GM23338 (cell line): Measurements from ENCODE around the gene KMT2E. TPM values are rescaled to one million over a fixed set of nuclear protein-coding genes. Genes with fewer than 3 reads are reported as not detected.

Source experiments
- ATAC-seq: fragments of 200-7000 bp; cut with Tn5 transposase; 3 replicates; pipeline ENCODE4 v1.9.1; 2020
- DNase-seq: peaks from one replicate; pipeline ENCODE4 v3.0.0-alpha.2; 2015; ENCODE audit warnings: low spot score
- H2AFZ ChIP-seq: fragments of 200-600 bp; sonication (generic); 2 replicates; pipeline ENCODE4 v1.8.0; 2016; ENCODE audit warnings: antibody characterized with exemption, mild to moderate bottlenecking, moderate library complexity
- H3F3A ChIP-seq: fragments of 200-600 bp; sonication (generic); replicated peaks from 2 replicates; pipeline ENCODE4 v1.8.0; 2017; ENCODE audit warnings: antibody characterized with exemption, mixed run types, low read depth
- H3K27ac ChIP-seq: fragments of 200-600 bp; sonication (generic); 2 replicates; pipeline ENCODE4 v1.6.1; 2016; ENCODE audit warnings: low read depth
- H3K27me3 ChIP-seq: fragments of 200-600 bp; sonication (generic); 2 replicates; pipeline ENCODE4 v1.8.0; 2016; ENCODE audit warnings: mild to moderate bottlenecking, mixed run types, moderate library complexity; ENCODE audit not compliant: insufficient read depth
- H3K36me3 ChIP-seq: fragments of 200-600 bp; sonication (generic); 2 replicates; pipeline ENCODE4 v1.8.0; 2016; ENCODE audit warnings: mild to moderate bottlenecking; ENCODE audit not compliant: insufficient read depth
- H3K4me1 ChIP-seq: fragments of 200-600 bp; sonication (generic); 2 replicates; pipeline ENCODE4 v1.8.0; 2016; ENCODE audit warnings: mild to moderate bottlenecking, moderate library complexity; ENCODE audit not compliant: insufficient read depth
- H3K4me2 ChIP-seq: fragments of 200-600 bp; sonication (generic); 2 replicates; pipeline ENCODE4 v1.7.1; 2017; ENCODE audit warnings: mixed run types
- H3K4me3 ChIP-seq: fragments of 200-600 bp; sonication (generic); 2 replicates; pipeline ENCODE4 v1.6.1; 2016; ENCODE audit warnings: mixed run types
- H3K79me2 ChIP-seq: fragments of 200-600 bp; sonication (generic); replicated peaks from 2 replicates; pipeline ENCODE4 v1.8.0; 2017; ENCODE audit warnings: mild to moderate bottlenecking; ENCODE audit not compliant: insufficient read depth
- H3K9me2 ChIP-seq: fragments of 200-600 bp; sonication (generic); 2 replicates; pipeline ENCODE4 v1.8.0; 2017; ENCODE audit not compliant: insufficient read depth
- H4K20me1 ChIP-seq: fragments of 200-600 bp; sonication (generic); replicated peaks from 2 replicates; pipeline ENCODE4 v1.8.0; 2017; ENCODE audit warnings: mild to moderate bottlenecking; ENCODE audit not compliant: insufficient read depth
- H3K27ac Mint-ChIP-seq: 2 replicates; pipeline ENCODE4 v1.8.0; 2020; ENCODE audit warnings: inconsistent platforms, mild to moderate bottlenecking, moderate library complexity, mixed read lengths
- H3K27me3 Mint-ChIP-seq: 3 replicates; pipeline ENCODE4 v1.8.0; 2022; ENCODE audit warnings: low read depth, mild to moderate bottlenecking, moderate library complexity, mixed read lengths, inconsistent platforms; ENCODE audit not compliant: insufficient read depth, poor library complexity
- H3K36me3 Mint-ChIP-seq: 3 replicates; pipeline ENCODE4 v1.8.0; 2021; ENCODE audit warnings: low read depth, mild to moderate bottlenecking, inconsistent platforms, moderate library complexity, mixed read lengths
- H3K4me1 Mint-ChIP-seq: 3 replicates; pipeline ENCODE4 v1.8.0; 2020; ENCODE audit warnings: mild to moderate bottlenecking, inconsistent platforms, mixed read lengths
- H3K4me3 Mint-ChIP-seq: 3 replicates; pipeline ENCODE4 v1.8.0; 2021; ENCODE audit warnings: moderate library complexity, mild to moderate bottlenecking, inconsistent platforms, mixed read lengths
- H3K9me3 Mint-ChIP-seq: 3 replicates; pipeline ENCODE4 v1.8.0; 2020; ENCODE audit warnings: moderate library complexity, mild to moderate bottlenecking, inconsistent platforms, mixed read lengths
- CTCF ChIP-seq, 2 experiments: fragments of 200-600 bp in 1 of 2; sonication (generic) in 1 of 2; conservative IDR thresholded peaks; 2 replicates each; pipeline versions ENCODE4 v1.5.1 to v1.6.1; 2016 to 2017; ENCODE audit warnings: antibody characterized with exemption in 2 of 2, low read depth in 2 of 2, mild to moderate bottlenecking in 2 of 2, moderate library complexity in 1 of 2
- ETS1 ChIP-seq: IDR thresholded peaks from 2 replicates; pipeline ENCODE4 v1.6.1; 2016; ENCODE audit warnings: antibody characterized with exemption
- EZH2 ChIP-seq: fragments of 200-600 bp; sonication (generic); IDR thresholded peaks from one replicate; pipeline ENCODE4 v1.8.0; 2017; ENCODE audit warnings: antibody characterized with exemption, mild to moderate bottlenecking, low read depth; ENCODE audit not compliant: unreplicated experiment
- EZH2phosphoT487 ChIP-seq: fragments of 200-600 bp; sonication (generic); IDR thresholded peaks from one replicate; pipeline ENCODE4 v1.8.1; 2018; ENCODE audit warnings: antibody characterized with exemption; ENCODE audit not compliant: unreplicated experiment
- JUNB ChIP-seq: IDR thresholded peaks from one replicate; pipeline ENCODE4 v1.6.1; 2016; ENCODE audit warnings: antibody characterized with exemption; ENCODE audit not compliant: unreplicated experiment
- NANOG ChIP-seq: IDR thresholded peaks from 2 replicates; pipeline ENCODE4 v1.6.1; 2016; ENCODE audit warnings: antibody characterized with exemption, borderline replicate concordance
- POLR2AphosphoS5 ChIP-seq: IDR thresholded peaks from 2 replicates; pipeline ENCODE4 v1.6.1; 2016; ENCODE audit warnings: antibody characterized with exemption, low read depth
- REST ChIP-seq: IDR thresholded peaks from one replicate; pipeline ENCODE4 v1.6.1; 2018; ENCODE audit warnings: antibody characterized with exemption; ENCODE audit not compliant: unreplicated experiment
- STAT1 ChIP-seq: IDR thresholded peaks from one replicate; pipeline ENCODE4 v1.6.1; 2016; ENCODE audit warnings: antibody characterized with exemption; ENCODE audit not compliant: unreplicated experiment
- ZNF114 ChIP-seq: fragments of 250-450 bp; sonication (Bioruptor Pico); IDR thresholded peaks from 2 replicates; pipeline ENCODE4 v1.5.0; 2020; ENCODE audit warnings: mild to moderate bottlenecking, moderate library complexity
- ZNF331 ChIP-seq: fragments of 250-450 bp; sonication (Bioruptor Pico); IDR thresholded peaks from 2 replicates; pipeline ENCODE4 v1.5.0; 2020; ENCODE audit warnings: low read depth, mild to moderate bottlenecking, moderate library complexity
- ZNF462 ChIP-seq: fragments of 250-450 bp; sonication (Bioruptor Pico); IDR thresholded peaks from 2 replicates; pipeline ENCODE4 v1.5.0; 2020; ENCODE audit warnings: mild to moderate bottlenecking, moderate library complexity
- polyA plus RNA-seq: library from polyadenylated mRNA; unstranded; fragments of >200 nt; fragmentation: Nextera tagmentation; extraction: Ambion mirVana; gene quantifications from 2 replicates; pipeline ENCODE4 v1.2.1, GENCODE V29; 2016
- total RNA-seq: library from RNA; depleted of rRNA; stranded (reverse); fragments of >200 nt; shearing (Covaris generic); gene quantifications from 2 replicates; pipeline ENCODE4 v1.2.3, GENCODE V29; 2014

Gene KMT2E
- total and polyA plus RNA-seq, 2 experiments from 2014 or later, result 50.2 to 70.9 TPM

GRCh38 chr7:105131033-105131656 lies 117.1 kb downstream of the KMT2E start:
- peak; percentile 25 for ATAC-seq
- no peaks in the 10 kb centered on the region for H3F3A ChIP-seq
- peak overlapping the region; percentile 50; the same call in 1 of the 2 replicates for H3K27ac ChIP-seq
- Mint-ChIP-seq H3K4me1 (peaks cover 6% of the 10 kb centered on the region), H3K27me3 (no peaks in the 10 kb centered on the region), H3K27ac (peak overlapping the region; percentile 29; the same call in 1 of the 2 replicates), H3K9me3 (no peaks in the 10 kb centered on the region), H3K36me3 (peaks cover 3% of the 10 kb centered on the region; the same call in 2 of the 3 replicates), H3K4me3 (no peak overlapping the region)
- peaks cover 8% of the 10 kb centered on the region; the same call in 1 of the 2 replicates for H4K20me1 ChIP-seq
- no peaks in the 10 kb centered on the region for H3K4me1 ChIP-seq
- H3K79me2 ChIP-seq, result peaks cover 12% of the 10 kb centered on the region
- H3K27me3 ChIP-seq, result no peaks in the 10 kb centered on the region
- no peak overlapping the region for H2AFZ ChIP-seq
- DNase-seq, result no peak
- TF ChIP-seq ZNF462 (no peak), STAT1 (no peak), ZNF114 (no peak), ZNF331 (CRISPR knock-in tag) (no peak), EZH2 (no peak), ETS1 (no peak), NANOG (no peak), REST (no peak), CTCF (conservative IDR thresholded peaks at IDR 0.05; ENCODE audit: low read depth in 2 of 2) (no peak), POLR2AphosphoS5 (no peak), JUNB (no peak), EZH2phosphoT487 (no peak)
- no peaks in the 10 kb centered on the region; the same call in 1 of the 2 replicates for H3K9me2 ChIP-seq
- no peak overlapping the region for H3K4me3 ChIP-seq
- H3K4me2 ChIP-seq, result no peak overlapping the region
- H3K36me3 ChIP-seq, result no peaks in the 10 kb centered on the region
